Measurements from ENCODE around the gene FLRT2. TPM values are rescaled to one million over a fixed set of nuclear protein-coding genes. Genes with fewer than 3 reads are reported as not detected.
A peak's percentile ranks its signal among the peaks of the same experiment; 100 is the strongest.

The FLRT2 gene
- polyA plus RNA-seq, 1 donor (not counting 4 experiments of a cell fraction or from before 2014, with no cell fraction given), result 69.2 TPM

- H2AFZ ChIP-seq (ENCODE audit: control insufficient read depth, low read length), result no peak overlapping the region
- dilution Hi-C loops (cut with MboI; ENCODE audit: extremely low pct_ligation_motif_present, low sequenced_read_pairs), result no loop called here
- no peaks in the 10 kb centered on the region for H3K9me1 ChIP-seq (ENCODE audit: control insufficient read depth, extremely low read depth, insufficient read depth, low read length)
- FAIRE-seq, result peak; percentile 29
- no peaks in the 10 kb centered on the region for H3K27me3 ChIP-seq (ENCODE audit: control insufficient read depth, extremely low read depth, insufficient read depth, low read length)
- no peaks in the 10 kb centered on the region for H3K4me1 ChIP-seq (ENCODE audit: control insufficient read depth, extremely low read depth, insufficient read depth, low read length)
- no peak overlapping the region for H3K4me2 ChIP-seq (ENCODE audit: control insufficient read depth, extremely low read depth, insufficient read depth, low read depth, low read length)
- H3K36me3 ChIP-seq (ENCODE audit: control insufficient read depth in 2 of 2, extremely low read depth in 1 of 2, insufficient read depth in 2 of 2, low read length in 2 of 2), result peaks cover 0 to 3% of the 10 kb centered on the region in 2 experiments
- no peak for DNase-seq (ENCODE audit: low read depth, low spot score)
- H3K4me3 ChIP-seq (ENCODE audit: control insufficient read depth in 2 of 3, extremely low read depth in 1 of 3, insufficient read depth in 2 of 3, low read depth in 1 of 3, low read length in 3 of 3), result no peak overlapping the region
- no peak overlapping the region for H3K9ac ChIP-seq (ENCODE audit: control insufficient read depth, extremely low read depth, insufficient read depth, low read length)
- H4K20me1 ChIP-seq (ENCODE audit: control insufficient read depth, extremely low read depth, insufficient read depth, low read length), result no peaks in the 10 kb centered on the region
- TF ChIP-seq CTCF (optimal IDR thresholded peaks at IDR 0.05 in 1 of 3, IDR thresholded peaks at IDR 0.05 in 1 of 3, conservative IDR thresholded peaks at IDR 0.05 in 1 of 3; ENCODE audit: extremely low read depth in 1 of 3, insufficient read depth in 2 of 3, low read length in 3 of 3) (no peak), EZH2 (IDR thresholded peaks at IDR 0.05; ENCODE audit: low read length) (no peak)
- peaks cover 5% of the 10 kb centered on the region for H3K79me2 ChIP-seq (ENCODE audit: control insufficient read depth, insufficient read depth, low read length)
- H3K27ac ChIP-seq (ENCODE audit: control insufficient read depth, insufficient read depth, low read length), result no peak overlapping the region
- no peaks in the 10 kb centered on the region for H3K9me3 ChIP-seq (ENCODE audit: control insufficient read depth, low read depth, low read length)
These were observed 66.6 kb downstream of the FLRT2 start for GRCh38 chr14:85596562-85596961.

- no peak for TF ChIP-seq CTCF (optimal IDR thresholded peaks at IDR 0.05 in 1 of 3, IDR thresholded peaks at IDR 0.05 in 1 of 3, conservative IDR thresholded peaks at IDR 0.05 in 1 of 3; ENCODE audit: extremely low read depth in 1 of 3, insufficient read depth in 2 of 3, low read length in 3 of 3)
- TF ChIP-seq EZH2 (IDR thresholded peaks at IDR 0.05; ENCODE audit: low read length), result no peak
- no peaks in the 10 kb centered on the region for H3K4me1 ChIP-seq (ENCODE audit: control insufficient read depth, extremely low read depth, insufficient read depth, low read length)
- H3K4me3 ChIP-seq (ENCODE audit: control insufficient read depth in 2 of 3, extremely low read depth in 1 of 3, insufficient read depth in 2 of 3, low read depth in 1 of 3, low read length in 3 of 3), result no peak overlapping the region
- no peak overlapping the region for H3K4me2 ChIP-seq (ENCODE audit: control insufficient read depth, extremely low read depth, insufficient read depth, low read depth, low read length)
- no peak overlapping the region for H2AFZ ChIP-seq (ENCODE audit: control insufficient read depth, low read length)
- H3K9me1 ChIP-seq (ENCODE audit: control insufficient read depth, extremely low read depth, insufficient read depth, low read length), result no peaks in the 10 kb centered on the region
- peaks cover 0 to 3% of the 10 kb centered on the region in 2 experiments for H3K36me3 ChIP-seq (ENCODE audit: control insufficient read depth in 2 of 2, extremely low read depth in 1 of 2, insufficient read depth in 2 of 2, low read length in 2 of 2)
- H3K9me3 ChIP-seq (ENCODE audit: control insufficient read depth, low read depth, low read length), result no peaks in the 10 kb centered on the region
- H4K20me1 ChIP-seq (ENCODE audit: control insufficient read depth, extremely low read depth, insufficient read depth, low read length), result no peaks in the 10 kb centered on the region
- dilution Hi-C loops (cut with MboI; ENCODE audit: extremely low pct_ligation_motif_present, low sequenced_read_pairs), result no loop called here
- DNase-seq (ENCODE audit: low read depth, low spot score), result no peak
- no peak overlapping the region for H3K9ac ChIP-seq (ENCODE audit: control insufficient read depth, extremely low read depth, insufficient read depth, low read length)
- peaks cover 5% of the 10 kb centered on the region for H3K79me2 ChIP-seq (ENCODE audit: control insufficient read depth, insufficient read depth, low read length)
- FAIRE-seq, result no peak
- H3K27ac ChIP-seq (ENCODE audit: control insufficient read depth, insufficient read depth, low read length), result no peak overlapping the region
- no peaks in the 10 kb centered on the region for H3K27me3 ChIP-seq (ENCODE audit: control insufficient read depth, extremely low read depth, insufficient read depth, low read length)
These were observed 67.8 kb downstream of the FLRT2 start for GRCh38 chr14:85597701-85598100.
